ENCODE results near the gene RNF25.

The RNF25 gene

DNA sequence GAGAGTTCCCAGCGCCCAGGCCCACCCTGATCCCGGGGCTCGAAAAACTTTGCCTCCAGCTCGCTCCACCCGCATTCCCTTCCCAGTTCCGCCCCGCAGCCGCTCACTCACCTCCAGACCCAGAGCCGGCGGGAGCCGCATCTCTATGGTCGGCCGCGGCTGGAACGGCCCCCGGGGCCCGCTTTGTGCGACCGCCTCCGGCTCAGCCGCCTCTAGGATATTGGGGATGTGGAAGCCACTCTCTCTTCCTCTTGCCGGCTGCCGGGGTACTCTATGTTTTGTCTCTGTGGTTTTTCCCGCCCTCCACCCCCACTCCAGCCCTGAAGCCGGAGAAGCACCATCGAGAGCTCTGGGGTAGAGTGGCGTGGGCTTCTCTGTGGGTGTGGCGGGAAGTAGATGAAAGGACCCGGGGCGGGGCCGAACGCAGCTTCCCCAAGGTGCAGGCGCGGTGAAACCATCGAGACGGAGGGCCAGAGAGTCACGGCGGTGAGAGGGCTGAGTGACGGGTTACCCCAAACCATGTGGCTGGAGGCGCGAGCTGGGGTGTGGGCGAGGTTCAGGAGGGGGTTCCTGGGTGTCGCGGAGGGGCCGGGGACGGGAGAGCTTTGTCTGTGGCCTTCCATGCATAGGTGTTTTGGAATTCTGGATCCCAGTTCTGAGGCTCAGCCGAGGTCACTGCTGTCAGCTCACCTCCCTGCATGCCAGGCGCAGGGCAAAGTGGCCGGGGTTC lies 12.4 kb downstream of the RNF25 start, which contains the start of the genes BCS1L and ZNF142:
TSS of gene BCS1L (plus strand) at position 426 of the 730 bp plus-strand sequence. CDS start 1,305 bp downstream, outside the sequence.
TSS of gene ZNF142 (minus strand) at position 366 of the 730 bp plus-strand sequence. CDS start 3,194 bp downstream, outside the sequence.
- Mint-ChIP-seq H3K9me3 (no peaks in the 10 kb centered on the region), H3K27me3 (no peaks in the 10 kb centered on the region), H3K4me3 (peak within 1 kb of the TSS; percentile 97), H3K36me3 (ENCODE audit: low read depth) (peaks cover 96% of the 10 kb centered on the region), H3K4me1 (ENCODE audit: low read depth) (peaks cover 49% of the 10 kb centered on the region), H3K27ac (peak within 1 kb of the TSS; percentile 96)
- peak; percentile 96 for DNase-seq

DNA sequence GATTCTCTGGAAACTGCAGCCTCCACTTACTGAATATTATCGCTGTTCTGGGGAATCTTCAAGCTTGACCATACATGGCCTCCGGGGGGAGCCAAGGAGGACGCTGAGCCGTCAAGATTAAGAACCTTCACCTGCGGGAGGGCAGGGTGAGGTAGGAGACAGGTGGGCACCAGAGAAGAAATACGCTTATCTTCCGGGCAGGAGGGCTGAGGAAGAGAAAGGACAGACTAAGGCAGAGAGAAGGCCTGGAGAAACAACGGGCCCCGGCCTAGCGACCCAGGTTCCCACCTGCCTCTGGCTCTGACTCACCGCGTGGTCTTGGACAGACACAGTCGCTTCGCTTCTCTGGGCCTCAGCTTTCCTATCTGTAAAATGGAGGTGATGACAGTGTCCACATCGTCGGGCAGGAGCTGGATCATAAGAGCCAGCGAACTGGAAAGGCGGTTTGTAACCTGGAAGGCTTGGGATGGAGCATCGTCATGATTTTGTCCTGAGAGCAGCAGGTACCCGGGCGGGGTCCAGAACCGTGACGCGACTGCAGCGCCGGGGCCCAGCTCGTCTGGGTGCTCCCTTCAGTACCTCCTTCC lies 13.0 kb downstream of the RNF25 start:
- peak; percentile 70 for DNase-seq
- Mint-ChIP-seq H3K27me3 (no peaks in the 10 kb centered on the region), H3K36me3 (ENCODE audit: low read depth) (peaks cover 96% of the 10 kb centered on the region), H3K9me3 (no peaks in the 10 kb centered on the region), H3K27ac (peak overlapping the region; percentile 96), H3K4me1 (ENCODE audit: low read depth) (peaks cover 49% of the 10 kb centered on the region), H3K4me3 (peak overlapping the region; percentile 97)

DNA sequence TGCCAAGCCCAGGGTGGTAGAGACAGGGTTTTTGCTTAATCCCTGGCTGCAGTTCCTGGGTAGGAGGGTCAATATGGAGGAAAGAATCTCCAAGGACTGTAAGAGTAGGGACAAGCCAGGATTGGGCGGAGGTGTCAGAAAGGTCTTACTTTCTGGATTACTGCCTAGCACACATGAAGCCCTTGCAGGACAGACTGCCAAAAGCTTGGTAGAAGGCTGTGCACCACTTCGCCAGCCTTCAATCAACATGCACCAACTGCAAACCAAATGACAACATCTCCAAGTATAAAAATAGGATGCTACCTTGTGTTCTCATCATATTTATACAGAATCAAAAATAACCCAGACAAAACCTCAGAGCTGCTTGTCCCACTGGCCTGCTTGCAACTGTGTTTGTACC lies 16.1 kb downstream of the RNF25 start:
- Mint-ChIP-seq H3K27ac (peak overlapping the region; percentile 18), H3K9me3 (no peaks in the 10 kb centered on the region), H3K27me3 (no peaks in the 10 kb centered on the region), H3K4me1 (ENCODE audit: low read depth) (peaks cover 39% of the 10 kb centered on the region), H3K4me3 (no peak overlapping the region), H3K36me3 (ENCODE audit: low read depth) (peaks cover 96% of the 10 kb centered on the region)
- no peak for DNase-seq

DNA sequence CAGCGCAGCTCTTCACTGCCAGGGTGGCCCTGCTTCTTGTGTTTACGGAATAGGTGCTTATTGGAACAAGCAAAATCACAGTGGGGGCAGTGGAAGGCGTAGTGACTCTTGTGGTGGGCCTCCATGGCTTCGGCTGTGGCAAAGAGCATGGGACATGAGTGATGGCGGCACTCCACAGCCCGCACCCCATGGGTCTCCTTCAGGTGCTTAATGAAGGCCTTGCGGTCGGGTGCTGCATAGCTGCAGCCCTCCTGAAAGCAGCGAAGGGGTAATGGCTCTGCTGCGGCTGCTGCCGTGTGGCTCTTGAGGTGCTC lies 23.1 kb downstream of the RNF25 start:
- no peaks in the 10 kb centered on the region for H3K9me3 Mint-ChIP-seq
- no peak for DNase-seq
- peaks cover 11% of the 10 kb centered on the region for H3K4me1 Mint-ChIP-seq (ENCODE audit: low read depth)
- H3K36me3 Mint-ChIP-seq (ENCODE audit: low read depth), result peaks cover 98% of the 10 kb centered on the region
- H3K27me3 Mint-ChIP-seq, result no peaks in the 10 kb centered on the region
- no peak overlapping the region for H3K4me3 Mint-ChIP-seq
- H3K27ac Mint-ChIP-seq, result no peak overlapping the region

DNA sequence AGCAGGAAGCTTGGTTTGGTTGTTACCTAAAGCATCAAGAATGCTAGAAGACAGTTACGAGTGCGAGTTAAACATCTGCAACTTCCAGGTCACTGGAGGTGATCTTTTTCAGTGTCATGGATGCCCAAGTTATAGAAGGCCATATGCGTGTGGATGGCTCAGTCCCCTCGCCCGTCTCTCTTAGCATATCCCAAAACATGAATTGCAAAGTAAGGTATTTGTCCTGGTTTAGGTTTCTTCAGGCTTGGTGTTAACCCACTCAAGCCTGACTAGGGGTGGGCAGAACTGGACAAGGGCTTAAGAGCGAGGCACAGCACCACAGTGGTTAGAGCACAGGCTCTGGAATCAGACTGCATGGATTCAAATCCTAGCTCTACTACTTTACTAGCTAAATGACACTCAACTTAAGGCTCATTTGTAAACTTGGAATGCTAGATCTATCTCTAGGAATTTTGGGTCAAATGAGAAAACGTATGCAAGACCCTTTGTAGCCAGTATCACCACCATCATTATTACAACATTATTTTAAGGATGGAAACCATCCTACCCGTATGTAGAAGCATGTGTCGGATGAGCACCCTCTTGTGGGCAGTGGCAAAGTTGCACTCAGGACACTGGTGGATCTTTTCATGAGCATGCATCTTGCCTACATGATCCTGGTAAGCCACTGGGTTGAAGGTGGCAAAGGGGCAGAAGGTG lies 23.6 kb downstream of the RNF25 start:
- Mint-ChIP-seq H3K27me3 (no peaks in the 10 kb centered on the region), H3K36me3 (ENCODE audit: low read depth) (peaks cover 98% of the 10 kb centered on the region), H3K4me3 (no peak overlapping the region), H3K9me3 (no peaks in the 10 kb centered on the region), H3K4me1 (ENCODE audit: low read depth) (peaks cover 11% of the 10 kb centered on the region), H3K27ac (no peak overlapping the region)
- peak; percentile 52 for DNase-seq

DNA sequence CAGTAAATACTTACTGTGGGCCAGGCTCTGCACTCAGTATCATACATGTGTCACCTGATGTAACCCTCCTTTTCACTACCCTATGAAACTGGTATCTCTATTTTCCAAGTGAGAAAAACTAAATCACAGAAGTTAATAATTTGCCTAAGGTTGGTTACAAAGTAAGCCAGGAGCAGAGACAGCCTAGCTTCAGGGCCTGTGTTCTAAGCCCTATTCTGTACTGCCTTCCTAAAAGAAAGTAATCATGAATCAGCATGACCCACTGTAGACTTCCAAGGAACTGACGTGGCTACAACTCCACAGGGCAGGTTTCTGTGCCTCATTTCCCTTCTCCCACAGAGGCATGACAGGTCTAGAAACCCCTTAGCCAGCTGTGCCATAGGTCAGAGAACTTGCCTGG lies 26.7 kb downstream of the RNF25 start:
- no peak overlapping the region for H3K4me3 Mint-ChIP-seq
- H3K4me1 Mint-ChIP-seq (ENCODE audit: low read depth), result peaks cover 11% of the 10 kb centered on the region
- H3K27me3 Mint-ChIP-seq, result no peaks in the 10 kb centered on the region
- peaks cover 96% of the 10 kb centered on the region for H3K36me3 Mint-ChIP-seq (ENCODE audit: low read depth)
- H3K9me3 Mint-ChIP-seq, result no peaks in the 10 kb centered on the region
- peak overlapping the region; percentile 33 for H3K27ac Mint-ChIP-seq
- DNase-seq, result no peak

DNA sequence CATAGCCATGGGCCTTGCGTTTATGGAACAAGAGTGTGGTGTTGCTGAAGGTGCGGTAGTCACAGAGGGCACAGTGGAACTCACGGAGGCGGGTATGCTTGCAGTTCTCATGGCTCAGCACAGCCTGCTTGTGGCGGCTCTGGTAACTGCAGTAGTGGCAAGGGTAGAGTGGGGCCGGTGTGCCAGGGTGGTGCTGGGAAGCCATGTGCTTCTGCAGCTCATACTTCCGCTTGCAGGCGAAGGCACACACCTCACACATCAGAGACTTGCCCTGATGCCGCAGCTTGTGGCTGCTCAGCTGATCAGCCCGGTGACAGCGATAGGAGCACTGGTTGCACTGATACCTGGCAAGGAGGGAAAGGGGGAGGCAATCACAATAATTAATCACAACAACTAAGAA lies 27.1 kb downstream of the RNF25 start:
- no peak overlapping the region for H3K27ac Mint-ChIP-seq
- peaks cover 11% of the 10 kb centered on the region for H3K4me1 Mint-ChIP-seq (ENCODE audit: low read depth)
- H3K27me3 Mint-ChIP-seq, result no peaks in the 10 kb centered on the region
- no peak for DNase-seq
- peaks cover 96% of the 10 kb centered on the region for H3K36me3 Mint-ChIP-seq (ENCODE audit: low read depth)
- H3K4me3 Mint-ChIP-seq, result no peak overlapping the region
- H3K9me3 Mint-ChIP-seq, result no peaks in the 10 kb centered on the region

DNA sequence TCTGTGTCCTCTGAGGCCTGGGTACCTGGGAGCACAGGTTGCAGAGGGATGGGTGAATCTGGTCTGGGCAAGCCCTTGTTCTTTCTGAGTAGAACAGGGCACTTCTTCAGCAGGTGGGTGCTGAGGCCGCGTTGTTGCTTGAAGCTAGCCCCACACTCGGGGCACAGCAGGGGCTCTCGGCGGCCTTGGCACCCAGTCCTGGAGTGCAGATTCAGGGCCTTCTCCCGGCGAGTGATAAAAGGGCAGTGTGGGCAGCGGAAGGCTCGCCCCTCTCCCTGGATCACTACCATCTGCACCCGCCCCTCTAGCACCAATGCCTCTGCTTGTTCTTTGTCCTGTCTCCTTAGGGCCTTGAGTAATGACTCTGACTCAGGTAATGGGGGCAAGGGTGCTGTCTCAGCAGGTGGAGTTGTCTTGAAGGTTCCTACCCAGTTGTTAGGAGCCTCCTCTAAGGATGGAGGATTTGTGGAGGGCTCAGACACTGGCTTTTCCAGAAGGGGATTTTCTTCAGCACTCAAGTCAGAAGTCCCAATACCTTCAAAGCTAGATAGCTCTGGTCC lies 28.0 kb downstream of the RNF25 start:
- no peaks in the 10 kb centered on the region for H3K9me3 Mint-ChIP-seq
- no peaks in the 10 kb centered on the region for H3K27me3 Mint-ChIP-seq
- peaks cover 96% of the 10 kb centered on the region for H3K36me3 Mint-ChIP-seq (ENCODE audit: low read depth)
- H3K27ac Mint-ChIP-seq, result no peak overlapping the region
- H3K4me1 Mint-ChIP-seq (ENCODE audit: low read depth), result peaks cover 10% of the 10 kb centered on the region
- no peak for DNase-seq
- H3K4me3 Mint-ChIP-seq, result no peak overlapping the region

DNA sequence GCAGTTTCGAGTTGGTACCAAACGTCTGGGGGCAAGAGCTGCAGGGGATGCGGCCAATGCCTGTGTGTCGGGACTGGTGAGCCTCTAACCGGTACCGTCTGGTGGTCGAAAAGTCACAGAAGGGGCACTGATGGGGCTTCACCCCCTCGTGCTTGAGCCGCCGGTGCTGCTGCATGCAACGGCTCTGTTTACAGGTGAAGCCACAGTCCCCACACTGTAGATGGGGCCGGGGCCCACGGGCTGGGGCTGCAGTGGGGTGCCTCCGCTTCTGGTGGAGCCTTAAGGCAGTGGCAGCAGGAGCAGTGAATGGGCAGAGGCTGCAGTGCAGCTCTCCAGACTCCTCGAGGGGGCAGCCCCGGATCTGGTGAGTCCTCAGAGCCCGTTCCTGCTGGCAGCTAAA lies 29.0 kb downstream of the RNF25 start:
- H3K27me3 Mint-ChIP-seq, result no peaks in the 10 kb centered on the region
- peaks cover 2% of the 10 kb centered on the region for H3K4me1 Mint-ChIP-seq (ENCODE audit: low read depth)
- peaks cover 96% of the 10 kb centered on the region for H3K36me3 Mint-ChIP-seq (ENCODE audit: low read depth)
- H3K9me3 Mint-ChIP-seq, result no peaks in the 10 kb centered on the region
- H3K27ac Mint-ChIP-seq, result no peak overlapping the region
- no peak overlapping the region for H3K4me3 Mint-ChIP-seq
- no peak for DNase-seq

DNA sequence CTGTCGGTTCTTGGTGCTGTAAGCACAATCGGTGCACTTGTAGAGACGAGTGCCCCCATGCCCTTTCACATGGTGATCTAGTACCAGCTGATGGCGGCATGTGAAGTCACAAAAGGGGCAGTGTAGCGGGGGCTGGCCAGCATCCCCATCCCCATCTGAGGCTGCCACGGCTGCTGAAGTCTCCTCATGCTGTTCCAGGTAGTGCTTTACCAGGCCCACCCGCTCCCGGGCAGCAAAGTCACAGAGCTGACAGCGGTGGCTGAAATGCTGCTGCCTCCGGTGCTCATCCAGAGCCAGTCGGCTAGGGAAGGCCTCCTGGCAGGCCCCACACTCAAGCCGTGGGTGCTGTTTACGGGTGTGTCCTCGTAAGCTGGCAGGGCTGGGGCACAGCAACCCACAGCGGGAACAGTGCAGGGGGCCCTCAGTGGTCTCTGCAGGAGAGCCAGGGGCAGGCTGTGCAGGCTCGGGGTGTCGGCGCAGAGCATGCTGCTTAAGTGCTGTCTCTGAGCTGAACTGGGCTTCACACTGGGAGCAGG lies 29.6 kb downstream of the RNF25 start:
- Mint-ChIP-seq H3K27me3 (no peaks in the 10 kb centered on the region), H3K36me3 (ENCODE audit: low read depth) (peaks cover 96% of the 10 kb centered on the region), H3K4me1 (ENCODE audit: low read depth) (no peaks in the 10 kb centered on the region), H3K4me3 (no peak overlapping the region), H3K27ac (no peak overlapping the region), H3K9me3 (no peaks in the 10 kb centered on the region)
- no peak for DNase-seq

DNA sequence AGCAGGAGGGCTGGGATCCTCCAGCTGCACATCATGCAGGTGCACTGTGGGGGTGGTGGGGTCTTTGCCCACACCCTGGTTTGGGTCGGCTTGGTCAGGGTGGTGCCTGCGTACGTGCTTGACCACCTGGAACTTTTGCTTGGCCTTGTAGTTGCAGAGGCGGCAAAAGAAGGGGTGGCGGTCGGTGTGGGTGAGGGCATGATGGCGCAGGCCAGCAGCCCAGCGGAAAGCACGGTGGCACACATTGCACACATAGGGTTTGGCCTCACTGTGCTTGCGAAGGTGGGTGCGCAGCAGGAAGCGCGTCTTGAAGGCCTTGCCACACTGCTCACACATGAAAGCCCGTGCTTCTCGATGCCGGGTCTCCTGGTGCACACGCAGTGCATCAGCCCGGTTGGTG lies 33.4 kb downstream of the RNF25 start:
- Mint-ChIP-seq H3K4me1 (ENCODE audit: low read depth) (no peaks in the 10 kb centered on the region), H3K4me3 (no peak overlapping the region), H3K27ac (no peak overlapping the region), H3K9me3 (no peaks in the 10 kb centered on the region), H3K36me3 (ENCODE audit: low read depth) (peaks cover 98% of the 10 kb centered on the region), H3K27me3 (no peaks in the 10 kb centered on the region)
- DNase-seq, result no peak

DNA sequence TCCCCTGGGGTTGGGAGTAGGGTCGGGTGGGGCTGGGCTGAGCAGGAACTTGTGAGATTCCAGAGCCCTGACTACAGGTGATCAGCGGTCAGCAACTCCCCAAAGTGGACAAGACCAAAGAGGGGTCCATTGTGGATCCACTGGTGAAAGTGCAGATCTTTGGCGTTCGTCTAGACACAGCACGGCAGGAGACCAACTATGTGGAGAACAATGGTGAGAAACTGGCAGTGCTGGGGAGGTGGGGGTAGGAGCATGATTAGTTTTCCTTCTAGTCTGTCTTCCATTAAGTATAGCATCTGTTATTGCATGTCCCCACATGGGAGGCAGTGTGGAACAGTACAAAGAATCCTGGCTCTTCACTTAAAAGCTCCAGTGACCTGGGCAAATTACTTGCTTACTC lies 36.1 kb downstream of the RNF25 start:
- Mint-ChIP-seq H3K4me1 (ENCODE audit: low read depth) (no peaks in the 10 kb centered on the region), H3K4me3 (no peak overlapping the region), H3K27me3 (no peaks in the 10 kb centered on the region), H3K9me3 (no peaks in the 10 kb centered on the region), H3K36me3 (ENCODE audit: low read depth) (peaks cover 78% of the 10 kb centered on the region), H3K27ac (peak overlapping the region; percentile 56)
- DNase-seq, result no peak

DNA sequence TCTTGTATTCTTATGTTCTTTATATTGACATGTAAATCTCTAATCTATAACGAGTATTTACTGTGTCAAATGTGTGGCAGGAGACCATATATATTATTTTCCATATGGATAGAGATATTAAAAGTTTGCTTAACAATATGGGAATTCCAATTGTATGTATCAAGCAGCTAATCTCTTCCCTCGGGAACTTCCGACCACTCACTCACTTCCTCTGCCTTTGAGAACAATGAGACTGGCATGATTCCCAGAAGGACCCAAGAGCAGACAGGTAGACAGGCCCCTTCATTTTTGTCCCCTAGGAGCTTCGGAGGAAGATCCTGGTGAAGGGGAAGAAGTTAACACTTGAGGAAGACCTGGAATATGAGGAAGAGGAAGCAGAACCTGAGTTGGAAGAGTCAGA lies 40.0 kb downstream of the RNF25 start:
- peaks cover 39% of the 10 kb centered on the region for H3K36me3 Mint-ChIP-seq (ENCODE audit: low read depth)
- H3K9me3 Mint-ChIP-seq, result no peaks in the 10 kb centered on the region
- H3K4me1 Mint-ChIP-seq (ENCODE audit: low read depth), result peaks cover 4% of the 10 kb centered on the region
- H3K27me3 Mint-ChIP-seq, result no peaks in the 10 kb centered on the region
- no peak overlapping the region for H3K27ac Mint-ChIP-seq
- no peak overlapping the region for H3K4me3 Mint-ChIP-seq
- DNase-seq, result no peak

DNA sequence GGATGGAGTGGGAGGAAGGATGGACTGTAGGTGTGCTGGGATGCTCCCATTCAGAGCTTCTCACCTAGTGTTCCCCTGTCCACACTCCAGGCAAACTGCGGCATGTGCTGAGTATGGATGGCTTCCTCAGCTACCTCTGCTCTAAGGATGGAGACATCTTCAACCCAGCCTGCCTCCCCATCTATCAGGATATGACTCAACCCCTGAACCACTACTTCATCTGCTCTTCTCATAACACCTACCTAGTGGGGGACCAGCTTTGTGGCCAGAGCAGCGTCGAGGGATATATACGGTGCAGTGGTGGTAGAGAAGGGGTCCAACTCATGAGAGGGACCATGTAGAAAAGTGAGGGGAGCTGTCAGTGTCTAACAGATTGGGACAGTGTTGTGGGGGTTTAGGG lies 43.9 kb downstream of the RNF25 start:
- DNase-seq, result no peak
- Mint-ChIP-seq H3K27ac (no peak overlapping the region), H3K4me1 (ENCODE audit: low read depth) (peaks cover 4% of the 10 kb centered on the region), H3K36me3 (ENCODE audit: low read depth) (peaks cover 2% of the 10 kb centered on the region), H3K27me3 (no peaks in the 10 kb centered on the region), H3K9me3 (no peaks in the 10 kb centered on the region), H3K4me3 (no peak overlapping the region)
